DND-41 (cell line): ENCODE data around the gene BMERB1.

Experiments
- ATAC-seq: fragments of 200-7000 bp; cut with Tn5 transposase; 3 replicates; pipeline ENCODE4 v1.9.1; 2021; ENCODE audit warnings: low read depth; ENCODE audit not compliant: insufficient read depth
- DNase-seq: peaks from one replicate; pipeline ENCODE4 v3.0.0-alpha.2; 2020
- H2AFZ ChIP-seq: 2 replicates; pipeline ENCODE4 v1.6.0; 2012; ENCODE audit warnings: low read depth, low read length
- H3K27ac ChIP-seq: 2 replicates; pipeline ENCODE4 v1.5.1; 2012; ENCODE audit warnings: low read length, inconsistent platforms
- H3K27me3 ChIP-seq: fragments of 200-600 bp; sonication (generic); 2 replicates; pipeline ENCODE4 v1.6.0; 2012; ENCODE audit warnings: low read length, mild to moderate bottlenecking, inconsistent platforms; ENCODE audit not compliant: insufficient read depth, poor library complexity
- H3K36me3 ChIP-seq: 2 replicates; pipeline ENCODE4 v1.5.1; 2012; ENCODE audit warnings: low read length, inconsistent platforms; ENCODE audit not compliant: insufficient read depth
- H3K4me1 ChIP-seq: 2 replicates; pipeline ENCODE4 v1.5.1; 2012; ENCODE audit warnings: mild to moderate bottlenecking, low read length; ENCODE audit not compliant: insufficient read depth
- H3K4me2 ChIP-seq: 2 replicates; pipeline ENCODE4 v1.6.0; 2012; ENCODE audit warnings: mild to moderate bottlenecking, moderate library complexity, low read length, inconsistent platforms; ENCODE audit not compliant: insufficient read depth
- H3K4me3 ChIP-seq, 2 experiments: fragments of 200-600 bp in 1 of 2; shearing (Covaris generic) in 1 of 2; 2 replicates each; pipeline ENCODE4 v1.5.1; 2012 to 2016; ENCODE audit warnings: inconsistent platforms in 2 of 2, low read length in 2 of 2, mild to moderate bottlenecking in 2 of 2, low read depth in 1 of 2, moderate library complexity in 1 of 2
- H3K79me2 ChIP-seq: 2 replicates; pipeline ENCODE4 v1.6.0; 2012; ENCODE audit warnings: low read length, inconsistent platforms; ENCODE audit not compliant: insufficient read depth
- H3K9ac ChIP-seq: 2 replicates; pipeline ENCODE4 v1.6.0; 2012; ENCODE audit warnings: low read depth, mild to moderate bottlenecking, inconsistent platforms, low read length, moderate library complexity
- H3K9me3 ChIP-seq: 2 replicates; pipeline ENCODE4 v1.5.1; 2012; ENCODE audit warnings: low read length, moderate library complexity, mild to moderate bottlenecking, inconsistent platforms; ENCODE audit not compliant: insufficient read depth, severe bottlenecking
- H4K20me1 ChIP-seq: 2 replicates; pipeline ENCODE4 v1.6.0; 2012; ENCODE audit warnings: low read length; ENCODE audit not compliant: insufficient read depth
- CTCF ChIP-seq: IDR thresholded peaks from 2 replicates; pipeline ENCODE4 v1.5.1; 2012; ENCODE audit warnings: borderline replicate concordance, low read length, moderate library complexity, mild to moderate bottlenecking; ENCODE audit not compliant: poor library complexity, severe bottlenecking; ENCODE audit errors: extremely low read depth
- EZH2 ChIP-seq: IDR thresholded peaks from 3 replicates; pipeline ENCODE4 v1.6.1; 2012; ENCODE audit warnings: borderline replicate concordance, low read depth, mild to moderate bottlenecking, moderate library complexity, low read length, inconsistent platforms; ENCODE audit not compliant: severe bottlenecking

BMERB1 gene

GRCh38 chr16:15535772-15536171, 101.4 kb downstream of the BMERB1 start:
- Histone ChIP-seq H3K4me2 (no peak overlapping the region), H2AFZ (no peak overlapping the region)
- DNase-seq: no peak

GRCh38 chr16:15536843-15537242, 102.5 kb downstream of the BMERB1 start:
- Histone ChIP-seq H2AFZ (no peak overlapping the region), H3K4me3 (no peak overlapping the region), H3K27ac (no peak overlapping the region), H3K9me3 (no peaks in the 10 kb centered on the region), H3K36me3 (no peaks in the 10 kb centered on the region), H3K79me2 (no peaks in the 10 kb centered on the region), H4K20me1 (no peaks in the 10 kb centered on the region), H3K27me3 (no peaks in the 10 kb centered on the region), H3K4me2 (no peak overlapping the region), H3K4me1 (no peaks in the 10 kb centered on the region), H3K9ac (no peak overlapping the region)
- TF ChIP-seq CTCF (no peak), EZH2 (no peak)
- ATAC-seq (no peak), DNase-seq (no peak)

More at GRCh38 chr16:15535772-15536171, 101.4 kb downstream of the BMERB1 start:
- TF ChIP-seq CTCF (no peak), EZH2 (no peak)
- Histone ChIP-seq H3K79me2 (no peaks in the 10 kb centered on the region), H3K27ac (no peak overlapping the region), H4K20me1 (no peaks in the 10 kb centered on the region), H3K9me3 (no peaks in the 10 kb centered on the region), H3K36me3 (no peaks in the 10 kb centered on the region), H3K9ac (no peak overlapping the region), H3K4me1 (no peaks in the 10 kb centered on the region), H3K4me3 (no peak overlapping the region), H3K27me3 (no peaks in the 10 kb centered on the region)
- ATAC-seq: no peak

GRCh38 chr16:15538507-15538906, 104.1 kb downstream of the BMERB1 start:
- no peak for DNase-seq
- Histone ChIP-seq H3K27me3 (no peaks in the 10 kb centered on the region), H3K27ac (no peak overlapping the region), H3K79me2 (no peaks in the 10 kb centered on the region), H3K4me1 (no peaks in the 10 kb centered on the region), H3K9ac (no peak overlapping the region), H3K36me3 (no peaks in the 10 kb centered on the region), H4K20me1 (no peaks in the 10 kb centered on the region), H2AFZ (no peak overlapping the region), H3K4me3 (no peak overlapping the region), H3K9me3 (peaks cover 5% of the 10 kb centered on the region), H3K4me2 (no peak overlapping the region)
- no peak for TF ChIP-seq EZH2
- ATAC-seq: no peak

- peaks cover 5% of the 10 kb centered on the region for H3K9me3 ChIP-seq
- H3K4me3 ChIP-seq: no peak overlapping the region
- DNase-seq: no peak
- H3K4me1 ChIP-seq: no peaks in the 10 kb centered on the region
- no peaks in the 10 kb centered on the region for H3K79me2 ChIP-seq
- no peak overlapping the region for H3K9ac ChIP-seq
- no peaks in the 10 kb centered on the region for H4K20me1 ChIP-seq
- H2AFZ ChIP-seq: no peak overlapping the region
- H3K27ac ChIP-seq: no peak overlapping the region
- no peaks in the 10 kb centered on the region for H3K27me3 ChIP-seq
- no peaks in the 10 kb centered on the region for H3K36me3 ChIP-seq
- ATAC-seq: no peak
- TF ChIP-seq CTCF (no peak), EZH2 (no peak)
- H3K4me2 ChIP-seq: no peak overlapping the region
Measured at GRCh38 chr16:15539197-15539596, 104.8 kb downstream of the BMERB1 start.
